ENCODE results near the gene RICTOR. TPM values are rescaled to one million over a fixed set of nuclear protein-coding genes. Genes with fewer than 3 reads are reported as not detected.
"Not testable (repeated sequence)": the region's sequence is repeated elsewhere in the genome, so short reads cannot be mapped to it uniquely, and the experiment has no call there.

The RICTOR gene
- total and polyA plus RNA-seq, 2 donors = 16.7 to 30.1 TPM

DNA sequence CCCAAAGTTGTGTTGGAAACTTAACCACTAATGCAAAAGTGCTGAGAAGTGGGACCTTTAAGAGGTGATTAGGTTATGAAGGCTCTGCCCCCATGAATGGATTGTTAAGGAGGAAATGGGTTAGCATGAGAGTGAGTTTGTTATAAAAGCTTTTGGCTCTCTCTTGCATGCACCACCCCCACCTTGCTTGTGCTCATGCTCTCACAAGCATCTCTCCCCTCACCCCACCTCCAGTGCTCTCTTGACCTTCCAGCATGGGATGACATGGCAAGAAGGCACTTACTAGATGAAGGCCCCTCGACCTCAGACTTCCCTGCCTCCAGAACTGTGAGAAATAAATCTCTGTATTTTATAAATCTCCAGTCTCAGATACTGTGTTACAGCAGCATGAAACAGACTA lies 52.8 kb downstream of the RICTOR start:
- no peak overlapping the region for H3K27ac ChIP-seq (ENCODE audit: low read depth in 1 of 2, low read length in 1 of 2)
- peaks cover 21 to 26% of the 10 kb centered on the region in 2 donors for H3K36me3 ChIP-seq (ENCODE audit: control insufficient read depth in 2 of 2, insufficient read depth in 2 of 2, low read length in 1 of 2)
- H3K4me3 ChIP-seq (ENCODE audit: low read length in 2 of 2) = no peak overlapping the region
- H3K4me1 ChIP-seq (ENCODE audit: control insufficient read depth in 2 of 2, insufficient read depth in 2 of 2, low read length in 2 of 2) = no peaks in the 10 kb centered on the region
- H3K9me3 ChIP-seq (ENCODE audit: control insufficient read depth in 2 of 2, insufficient read depth in 1 of 2, low read length in 1 of 2) = peaks cover 0 to 6% of the 10 kb centered on the region in 2 donors
- WGBS = 92% methylated on average over 1 of the region's 1 CpG
- H3K27me3 ChIP-seq (ENCODE audit: control insufficient read depth in 2 of 2, insufficient read depth in 1 of 2, low read length in 1 of 2) = no peaks in the 10 kb centered on the region
- no peak for DNase-seq (ENCODE audit: low read depth in 6 of 9, low spot score in 9 of 9)

DNA sequence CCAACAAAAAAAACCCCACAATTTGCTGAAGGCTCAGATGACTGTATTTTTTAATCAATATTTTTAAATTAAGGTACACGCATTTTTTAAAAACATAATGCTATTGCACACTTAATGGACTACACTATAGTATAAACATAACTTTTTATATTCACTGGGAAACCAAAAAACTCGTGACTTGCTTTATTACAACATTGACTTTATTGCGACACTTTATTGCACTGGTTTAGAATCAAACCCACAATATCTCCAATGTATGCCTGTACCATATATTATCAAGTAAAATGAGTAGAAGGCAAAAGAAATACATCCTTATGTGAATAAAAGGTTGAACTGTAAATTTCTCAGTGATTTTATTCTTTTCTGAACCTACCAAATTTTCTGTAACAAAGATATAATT lies 53.7 kb downstream of the RICTOR start:
- Histone ChIP-seq H3K27me3 (ENCODE audit: control insufficient read depth in 2 of 2, insufficient read depth in 1 of 2, low read length in 1 of 2) (no peaks in the 10 kb centered on the region), H3K9me3 (ENCODE audit: control insufficient read depth in 2 of 2, insufficient read depth in 1 of 2, low read length in 1 of 2) (peaks cover 0 to under 1% of the 10 kb centered on the region in 2 donors), H3K4me3 (ENCODE audit: low read length in 2 of 2) (no peak overlapping the region), H3K4me1 (ENCODE audit: control insufficient read depth in 2 of 2, insufficient read depth in 2 of 2, low read length in 2 of 2) (no peaks in the 10 kb centered on the region), H3K36me3 (ENCODE audit: control insufficient read depth in 2 of 2, insufficient read depth in 2 of 2, low read length in 1 of 2) (peaks cover 24 to 26% of the 10 kb centered on the region in 2 donors), H3K27ac (ENCODE audit: low read depth in 1 of 2, low read length in 1 of 2) (no peak overlapping the region)
- no peak for DNase-seq (ENCODE audit: low read depth in 6 of 9, low spot score in 9 of 9)
- WGBS = 98% methylated on average over 3 of the region's 3 CpGs

- Histone ChIP-seq H3K27ac (ENCODE audit: low read depth in 1 of 2, low read length in 1 of 2) (no peak overlapping the region), H3K4me3 (ENCODE audit: low read length in 2 of 2) (no peak overlapping the region), H3K36me3 (ENCODE audit: control insufficient read depth in 2 of 2, insufficient read depth in 2 of 2, low read length in 1 of 2) (peaks cover 24 to 26% of the 10 kb centered on the region in 2 donors), H3K27me3 (ENCODE audit: control insufficient read depth in 2 of 2, insufficient read depth in 1 of 2, low read length in 1 of 2) (no peaks in the 10 kb centered on the region), H3K9me3 (ENCODE audit: control insufficient read depth in 2 of 2, insufficient read depth in 1 of 2, low read length in 1 of 2) (no peaks in the 10 kb centered on the region), H3K4me1 (ENCODE audit: control insufficient read depth in 2 of 2, insufficient read depth in 2 of 2, low read length in 2 of 2) (no peaks in the 10 kb centered on the region)
- no peak for DNase-seq (ENCODE audit: low read depth in 6 of 9, low spot score in 9 of 9)
- WGBS = 96% methylated on average over 4 of the region's 4 CpGs
Measured at GRCh38 chr5:39019254-39019653, 54.9 kb downstream of the RICTOR start.

DNA sequence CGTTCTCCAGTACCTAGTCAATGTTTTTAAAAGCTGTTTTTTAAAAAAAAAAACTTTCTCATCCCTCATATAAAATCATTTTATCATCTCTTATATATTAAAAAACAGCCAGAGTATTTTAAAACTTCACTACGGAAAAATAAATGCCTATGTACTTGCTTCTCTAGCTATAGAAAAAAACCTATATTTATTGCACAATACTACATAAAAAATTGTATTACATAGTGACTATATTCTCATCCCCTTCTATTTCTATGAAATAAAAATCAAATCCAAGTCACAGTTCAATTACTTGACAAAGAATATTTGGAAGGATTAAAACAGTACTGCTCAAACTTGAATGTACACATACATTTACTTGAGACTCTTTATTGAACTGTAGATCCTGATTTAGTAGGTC lies 56.7 kb downstream of the RICTOR start:
- no peaks in the 10 kb centered on the region for H3K9me3 ChIP-seq (ENCODE audit: control insufficient read depth in 2 of 2, insufficient read depth in 1 of 2, low read length in 1 of 2)
- WGBS = 98% methylated on average over 2 of the region's 2 CpGs

DNA sequence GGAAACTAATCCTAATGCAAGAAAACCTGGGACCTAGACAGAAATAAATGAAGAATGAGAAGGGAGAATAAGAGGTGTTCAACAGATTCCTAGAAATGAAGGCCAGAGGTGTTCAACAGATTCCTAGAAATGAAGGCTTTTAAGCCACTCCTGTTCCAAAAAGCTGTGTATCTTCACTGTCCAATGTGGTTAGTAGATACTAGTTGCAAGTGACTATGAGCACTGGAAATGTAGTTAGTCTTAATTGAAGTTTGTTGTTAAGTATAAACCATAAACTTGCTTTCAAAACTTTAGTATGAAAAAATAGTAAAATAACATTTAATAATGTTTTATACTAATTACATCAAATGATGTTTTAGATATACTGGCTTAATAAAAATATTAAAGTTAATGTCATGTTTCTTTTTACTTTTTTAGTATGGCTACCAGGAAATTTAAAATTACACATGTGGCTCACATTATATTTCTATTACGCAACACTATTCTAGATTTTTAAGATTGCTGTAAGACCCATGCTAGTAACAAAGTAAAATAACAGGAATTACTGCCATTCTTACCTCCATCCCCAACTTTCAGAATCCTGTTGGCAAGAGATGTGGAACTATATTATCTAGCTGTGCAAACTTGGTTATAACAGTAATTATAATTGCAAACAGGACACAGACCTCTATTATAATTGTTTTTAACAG lies 57.5 kb downstream of the RICTOR start:
- no peaks in the 10 kb centered on the region for H3K9me3 ChIP-seq (ENCODE audit: control insufficient read depth in 2 of 2, insufficient read depth in 1 of 2, low read length in 1 of 2)
- H3K4me3 ChIP-seq (ENCODE audit: low read length in 2 of 2) = no peak overlapping the region
- DNase-seq (ENCODE audit: low read depth in 6 of 9, low spot score in 9 of 9) = no peak
- no peaks in the 10 kb centered on the region for H3K27me3 ChIP-seq (ENCODE audit: control insufficient read depth in 2 of 2, insufficient read depth in 1 of 2, low read length in 1 of 2)
- peaks cover 25 to 37% of the 10 kb centered on the region in 2 donors for H3K36me3 ChIP-seq (ENCODE audit: control insufficient read depth in 2 of 2, insufficient read depth in 2 of 2, low read length in 1 of 2)
- H3K4me1 ChIP-seq (ENCODE audit: control insufficient read depth in 2 of 2, insufficient read depth in 2 of 2, low read length in 2 of 2) = no peaks in the 10 kb centered on the region
- no peak overlapping the region for H3K27ac ChIP-seq (ENCODE audit: low read depth in 1 of 2, low read length in 1 of 2)
- 96% methylated on average over 1 of the region's 1 CpG for WGBS

More for the DNA sequence above, 56.7 kb downstream of the RICTOR start:
- Histone ChIP-seq H3K4me1 (ENCODE audit: control insufficient read depth in 2 of 2, insufficient read depth in 2 of 2, low read length in 2 of 2) (no peaks in the 10 kb centered on the region), H3K27me3 (ENCODE audit: control insufficient read depth in 2 of 2, insufficient read depth in 1 of 2, low read length in 1 of 2) (no peaks in the 10 kb centered on the region), H3K27ac (ENCODE audit: low read depth in 1 of 2, low read length in 1 of 2) (no peak overlapping the region), H3K4me3 (ENCODE audit: low read length in 2 of 2) (no peak overlapping the region), H3K36me3 (ENCODE audit: control insufficient read depth in 2 of 2, insufficient read depth in 2 of 2, low read length in 1 of 2) (peaks cover 21 to 29% of the 10 kb centered on the region in 2 donors)
- no peak for DNase-seq (ENCODE audit: low read depth in 6 of 9, low spot score in 9 of 9)

DNA sequence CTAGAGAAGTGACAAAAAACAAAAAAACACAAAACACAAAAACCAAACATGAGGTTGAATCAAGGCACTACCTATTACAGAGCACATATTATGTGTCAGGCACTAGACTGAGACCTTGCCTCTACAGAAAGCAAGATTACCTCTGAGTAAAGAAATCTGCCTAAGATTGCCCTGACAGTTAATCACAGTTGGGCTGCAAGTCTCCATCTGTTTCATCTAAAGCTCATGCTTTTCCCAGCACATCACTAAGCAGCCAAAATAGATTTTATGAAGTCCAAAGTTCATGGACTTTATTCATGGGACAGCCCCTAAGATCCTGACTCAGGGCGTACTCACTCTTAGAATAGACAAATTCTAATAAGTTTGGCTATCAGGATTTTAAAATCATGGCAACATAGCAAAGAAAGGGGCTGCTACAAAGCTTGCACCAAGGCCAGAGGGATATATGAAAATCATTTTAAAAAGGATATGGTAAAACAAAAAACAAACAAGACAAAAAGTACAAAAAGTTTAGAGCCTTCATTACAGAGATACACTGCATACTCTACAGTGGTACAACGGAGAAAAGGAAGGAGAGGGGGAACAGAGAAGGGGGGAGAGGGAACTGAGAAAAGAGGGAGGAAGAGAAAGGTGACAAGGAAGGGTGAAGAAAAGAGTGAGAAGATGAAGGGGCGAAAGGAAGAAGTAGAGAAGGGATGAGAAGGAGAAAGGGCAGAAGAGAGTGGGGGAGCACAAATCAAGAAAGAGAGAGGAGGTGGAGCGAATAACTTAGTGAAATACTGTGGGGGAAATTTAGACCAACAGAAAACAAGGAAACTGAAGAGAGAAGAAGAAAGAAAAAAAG lies 58.2 kb downstream of the RICTOR start:
- 96% methylated on average over 4 of the region's 4 CpGs for WGBS
- no peaks in the 10 kb centered on the region for H3K27me3 ChIP-seq (ENCODE audit: control insufficient read depth in 2 of 2, insufficient read depth in 1 of 2, low read length in 1 of 2)
- H3K4me3 ChIP-seq (ENCODE audit: low read length in 2 of 2) = no peak overlapping the region
- H3K27ac ChIP-seq (ENCODE audit: low read depth in 1 of 2, low read length in 1 of 2) = no peak overlapping the region
- H3K36me3 ChIP-seq (ENCODE audit: control insufficient read depth in 2 of 2, insufficient read depth in 2 of 2, low read length in 1 of 2) = peaks cover 27 to 39% of the 10 kb centered on the region in 2 donors
- DNase-seq (ENCODE audit: low read depth in 6 of 9, low spot score in 9 of 9) = no peak
- no peaks in the 10 kb centered on the region for H3K4me1 ChIP-seq (ENCODE audit: control insufficient read depth in 2 of 2, insufficient read depth in 2 of 2, low read length in 2 of 2)
- peaks cover 5 to 6% of the 10 kb centered on the region in 2 donors for H3K9me3 ChIP-seq (ENCODE audit: control insufficient read depth in 2 of 2, insufficient read depth in 1 of 2, low read length in 1 of 2)

DNA sequence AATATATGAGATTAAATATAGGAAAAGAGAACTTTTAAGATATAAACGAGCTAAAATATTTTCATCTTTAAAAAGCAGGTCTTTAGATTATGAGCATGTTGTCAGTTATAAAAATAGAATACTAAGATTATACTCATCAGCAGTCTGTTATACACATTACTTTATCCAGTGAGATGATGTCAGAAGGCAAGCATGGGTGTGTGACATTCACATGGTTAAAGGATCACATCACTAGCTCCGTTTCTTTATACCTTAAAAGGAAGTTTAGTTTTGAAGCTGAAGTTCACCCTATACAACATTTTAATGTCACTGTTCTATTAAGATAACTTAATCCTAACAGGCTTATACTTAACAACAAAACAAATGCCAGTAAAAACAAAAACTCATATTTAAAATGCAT lies 59.6 kb downstream of the RICTOR start:
- Histone ChIP-seq H3K36me3 (ENCODE audit: control insufficient read depth in 2 of 2, insufficient read depth in 2 of 2, low read length in 1 of 2) (peaks cover 28 to 38% of the 10 kb centered on the region in 2 donors), H3K27ac (ENCODE audit: low read depth in 1 of 2, low read length in 1 of 2) (no peak overlapping the region)
- 93% methylated on average over 2 of the region's 2 CpGs for WGBS

DNA sequence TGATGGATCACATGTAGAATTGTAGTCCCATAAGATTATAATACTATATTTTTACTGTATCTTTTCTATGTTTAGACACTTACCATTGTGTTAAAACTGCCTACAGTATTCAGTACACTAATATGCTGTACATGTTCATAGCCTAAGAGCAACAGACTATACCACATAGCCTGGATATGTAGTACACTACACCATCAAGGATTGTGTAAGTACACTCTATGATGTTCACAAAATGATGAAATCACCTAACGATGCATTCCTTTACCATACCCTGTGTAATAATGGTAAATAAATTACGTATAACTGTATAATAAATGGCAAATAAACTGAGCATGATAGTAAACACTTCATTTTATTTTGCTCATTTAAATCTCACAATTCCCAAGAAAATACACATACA lies 60.3 kb downstream of the RICTOR start:
- 99% methylated on average over 2 of the region's 2 CpGs for WGBS
- Histone ChIP-seq H3K27me3 (ENCODE audit: control insufficient read depth in 2 of 2, insufficient read depth in 1 of 2, low read length in 1 of 2) (no peaks in the 10 kb centered on the region), H3K27ac (ENCODE audit: low read depth in 1 of 2, low read length in 1 of 2) (no peak overlapping the region)

More for the DNA sequence above, 59.6 kb downstream of the RICTOR start:
- Histone ChIP-seq H3K27me3 (ENCODE audit: control insufficient read depth in 2 of 2, insufficient read depth in 1 of 2, low read length in 1 of 2) (no peaks in the 10 kb centered on the region), H3K9me3 (ENCODE audit: control insufficient read depth in 2 of 2, insufficient read depth in 1 of 2, low read length in 1 of 2) (peaks cover 5 to 8% of the 10 kb centered on the region in 2 donors), H3K4me3 (ENCODE audit: low read length in 2 of 2) (no peak overlapping the region), H3K4me1 (ENCODE audit: control insufficient read depth in 2 of 2, insufficient read depth in 2 of 2, low read length in 2 of 2) (no peaks in the 10 kb centered on the region)
- no peak for DNase-seq (ENCODE audit: low read depth in 6 of 9, low spot score in 9 of 9)

DNA sequence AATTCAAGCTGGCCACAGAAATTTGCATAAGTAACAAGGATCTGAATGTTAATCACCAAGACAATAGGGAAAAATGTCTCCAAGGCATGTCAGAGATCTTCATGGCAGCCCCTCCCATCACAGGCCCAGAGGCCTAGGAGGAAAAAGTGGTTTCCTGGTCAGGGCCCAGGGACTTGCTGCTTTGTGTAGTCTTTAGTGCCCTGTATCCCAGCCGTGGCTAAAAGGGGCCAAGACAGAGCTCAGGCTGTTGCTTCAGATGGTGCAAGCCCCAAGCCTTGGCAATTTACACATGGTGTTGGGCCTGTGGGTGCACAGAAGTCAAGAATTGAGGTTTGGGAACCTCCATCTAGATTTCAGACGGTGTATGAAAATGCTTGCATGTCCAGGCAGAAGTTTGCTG lies 63.2 kb downstream of the RICTOR start:
- H3K36me3 ChIP-seq (ENCODE audit: control insufficient read depth in 2 of 2, insufficient read depth in 2 of 2, low read length in 1 of 2) = peaks cover 19 to 24% of the 10 kb centered on the region in 2 donors
- not testable (repeated sequence) for H3K27me3 ChIP-seq (ENCODE audit: control insufficient read depth in 2 of 2, insufficient read depth in 1 of 2, low read length in 1 of 2); H3K9me3 ChIP-seq (ENCODE audit: control insufficient read depth in 2 of 2, insufficient read depth in 1 of 2, low read length in 1 of 2); DNase-seq (ENCODE audit: low read depth in 6 of 9, low spot score in 9 of 9); H3K4me3 ChIP-seq (ENCODE audit: low read length in 2 of 2); H3K27ac ChIP-seq (ENCODE audit: low read depth in 1 of 2, low read length in 1 of 2); H3K4me1 ChIP-seq (ENCODE audit: control insufficient read depth in 2 of 2, insufficient read depth in 2 of 2, low read length in 2 of 2)
- 97% methylated on average over 2 of the region's 2 CpGs for WGBS

More for the DNA sequence above, 60.3 kb downstream of the RICTOR start:
- peaks cover 22 to 32% of the 10 kb centered on the region in 2 donors for H3K36me3 ChIP-seq (ENCODE audit: control insufficient read depth in 2 of 2, insufficient read depth in 2 of 2, low read length in 1 of 2)
- no peaks in the 10 kb centered on the region for H3K4me1 ChIP-seq (ENCODE audit: control insufficient read depth in 2 of 2, insufficient read depth in 2 of 2, low read length in 2 of 2)
- no peak for DNase-seq (ENCODE audit: low read depth in 6 of 9, low spot score in 9 of 9)
- no peak overlapping the region for H3K4me3 ChIP-seq (ENCODE audit: low read length in 2 of 2)
- H3K9me3 ChIP-seq (ENCODE audit: control insufficient read depth in 2 of 2, insufficient read depth in 1 of 2, low read length in 1 of 2) = peaks cover 5 to 8% of the 10 kb centered on the region in 2 donors
